ENCODE data around the gene ITPKA.

- TF ChIP-seq CTCF (IDR thresholded peaks at IDR 0.05) (no peak), SIN3A (IDR thresholded peaks at IDR 0.05; ENCODE audit: borderline replicate concordance, insufficient read depth, low read depth, low read length) (no peak)
Measured at GRCh38 chr15:41550066-41550775, 56.5 kb downstream of the ITPKA start.

All from Panc1 (cell line).